Astrocyte (in vitro differentiated cells and primary cell): ENCODE data around the gene EFS. TPM values are rescaled to one million over a fixed set of nuclear protein-coding genes. Genes with fewer than 3 reads are reported as not detected.

Source experiments
- DNase-seq: peaks from one replicate; pipeline ENCODE4 v3.0.0-alpha.2; 2010; ENCODE audit warnings: low read depth
- FAIRE-seq: peaks from 2 replicates; lab custom pipeline; 2011; peaks lifted over from hg19 to GRCh38; lab: Jason Lieb, UNC
- H2AFZ ChIP-seq: 2 replicates; pipeline ENCODE4 v1.6.0; 2012; ENCODE audit warnings: low read depth, low read length, inconsistent platforms
- H3K27ac ChIP-seq: 2 replicates; pipeline ENCODE4 v1.5.1; 2011; ENCODE audit warnings: low read depth, low read length, inconsistent platforms
- H3K27me3 ChIP-seq: 2 replicates; pipeline ENCODE4 v1.6.0; 2011; ENCODE audit warnings: low read length, inconsistent platforms; ENCODE audit not compliant: insufficient read depth
- H3K36me3 ChIP-seq: 2 replicates; pipeline ENCODE4 v1.5.1; 2011; ENCODE audit warnings: low read length, inconsistent platforms; ENCODE audit not compliant: insufficient read depth
- H3K4me1 ChIP-seq: 2 replicates; pipeline ENCODE4 v1.5.1; 2011; ENCODE audit warnings: low read length, inconsistent platforms; ENCODE audit not compliant: insufficient read depth
- H3K4me2 ChIP-seq: 2 replicates; pipeline ENCODE4 v1.6.0; 2012; ENCODE audit warnings: low read length, inconsistent platforms
- H3K4me3 ChIP-seq: 2 replicates; pipeline ENCODE4 v1.5.1; 2011; ENCODE audit warnings: low read depth, mild to moderate bottlenecking, low read length, inconsistent platforms; ENCODE audit not compliant: insufficient read depth
- H3K79me2 ChIP-seq: 2 replicates; pipeline ENCODE4 v1.6.0; 2012; ENCODE audit warnings: mild to moderate bottlenecking, low read length, inconsistent platforms; ENCODE audit not compliant: insufficient read depth
- H3K9ac ChIP-seq: 2 replicates; pipeline ENCODE4 v1.6.0; 2012; ENCODE audit warnings: mild to moderate bottlenecking, low read length, inconsistent platforms
- H3K9me3 ChIP-seq: 2 replicates; pipeline ENCODE4 v1.5.1; 2012; ENCODE audit warnings: low read depth, mild to moderate bottlenecking, low read length, inconsistent platforms; ENCODE audit not compliant: insufficient read depth
- H4K20me1 ChIP-seq: 2 replicates; pipeline ENCODE4 v1.6.0; 2012; ENCODE audit warnings: low read length, inconsistent platforms; ENCODE audit not compliant: insufficient read depth
- H3K27ac Mint-ChIP-seq: one replicate; pipeline ENCODE4 v1.8.0; 2021; ENCODE audit warnings: mild to moderate bottlenecking, mixed read lengths; ENCODE audit not compliant: unreplicated experiment
- H3K27me3 Mint-ChIP-seq: one replicate; pipeline ENCODE4 v1.8.0; 2021; ENCODE audit warnings: low read depth, mixed read lengths; ENCODE audit not compliant: unreplicated experiment
- H3K36me3 Mint-ChIP-seq: one replicate; pipeline ENCODE4 v1.8.0; 2021; ENCODE audit warnings: low read depth, mixed read lengths; ENCODE audit not compliant: unreplicated experiment
- H3K4me1 Mint-ChIP-seq: one replicate; pipeline ENCODE4 v1.8.0; 2021; ENCODE audit warnings: low read depth, mixed read lengths; ENCODE audit not compliant: unreplicated experiment
- H3K4me3 Mint-ChIP-seq: one replicate; pipeline ENCODE4 v1.8.0; 2021; ENCODE audit warnings: mild to moderate bottlenecking, moderate library complexity, mixed read lengths; ENCODE audit not compliant: unreplicated experiment
- H3K9me3 Mint-ChIP-seq: one replicate; pipeline ENCODE4 v1.8.0; 2021; ENCODE audit warnings: mild to moderate bottlenecking, mixed read lengths; ENCODE audit not compliant: unreplicated experiment
- EZH2 ChIP-seq: IDR thresholded peaks from 2 replicates; pipeline ENCODE4 v1.6.1; 2012; ENCODE audit warnings: mild to moderate bottlenecking, low read length, inconsistent platforms; ENCODE audit not compliant: insufficient read depth
- total RNA-seq: library from RNA; stranded (reverse); gene quantifications from 2 replicates; pipeline ENCODE4 v1.2.1, GENCODE V29; 2021
- TF ChIP-seq, protein P1 (sequence below): IDR thresholded peaks from 2 replicates; pipeline ENCODE4 v1.5.1; 2011; ENCODE audit warnings: low read depth, mild to moderate bottlenecking, inconsistent platforms, low read length, moderate library complexity; ENCODE audit not compliant: insufficient read depth

Gene EFS
- total RNA-seq, 1 donor from 2014 or later = 6.5 TPM

DNA sequence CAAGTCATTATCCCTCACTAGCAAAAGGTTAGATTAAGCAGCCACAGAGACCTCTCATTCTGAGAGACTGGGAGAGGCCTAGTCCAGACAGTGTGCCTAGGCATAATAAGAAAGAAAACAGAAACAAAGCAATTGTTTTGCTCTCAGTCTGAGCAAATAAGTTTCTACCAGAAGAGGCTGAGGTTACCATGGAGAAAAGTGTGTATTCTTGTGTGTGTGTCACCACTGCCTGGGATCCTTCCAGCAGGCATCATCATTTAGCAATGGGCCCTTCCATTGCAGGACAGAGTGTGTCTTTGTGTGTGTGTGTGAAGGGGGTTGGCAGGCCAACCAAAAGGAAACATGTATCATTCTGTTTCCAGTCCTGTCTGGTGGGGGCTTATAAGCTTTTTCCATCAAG is 3.7 kb downstream of the EFS start:
- TF ChIP-seq, protein P1, sequence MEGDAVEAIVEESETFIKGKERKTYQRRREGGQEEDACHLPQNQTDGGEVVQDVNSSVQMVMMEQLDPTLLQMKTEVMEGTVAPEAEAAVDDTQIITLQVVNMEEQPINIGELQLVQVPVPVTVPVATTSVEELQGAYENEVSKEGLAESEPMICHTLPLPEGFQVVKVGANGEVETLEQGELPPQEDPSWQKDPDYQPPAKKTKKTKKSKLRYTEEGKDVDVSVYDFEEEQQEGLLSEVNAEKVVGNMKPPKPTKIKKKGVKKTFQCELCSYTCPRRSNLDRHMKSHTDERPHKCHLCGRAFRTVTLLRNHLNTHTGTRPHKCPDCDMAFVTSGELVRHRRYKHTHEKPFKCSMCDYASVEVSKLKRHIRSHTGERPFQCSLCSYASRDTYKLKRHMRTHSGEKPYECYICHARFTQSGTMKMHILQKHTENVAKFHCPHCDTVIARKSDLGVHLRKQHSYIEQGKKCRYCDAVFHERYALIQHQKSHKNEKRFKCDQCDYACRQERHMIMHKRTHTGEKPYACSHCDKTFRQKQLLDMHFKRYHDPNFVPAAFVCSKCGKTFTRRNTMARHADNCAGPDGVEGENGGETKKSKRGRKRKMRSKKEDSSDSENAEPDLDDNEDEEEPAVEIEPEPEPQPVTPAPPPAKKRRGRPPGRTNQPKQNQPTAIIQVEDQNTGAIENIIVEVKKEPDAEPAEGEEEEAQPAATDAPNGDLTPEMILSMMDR = no peak
- TF ChIP-seq EZH2 = no peak
- Histone ChIP-seq H3K4me2 (no peak overlapping the region), H3K36me3 (peaks cover 3% of the 10 kb centered on the region), H3K9me3 (no peaks in the 10 kb centered on the region), H3K4me3 (no peak overlapping the region), H3K27ac (peak overlapping the region; percentile 22), H3K9ac (peak overlapping the region; percentile 47), H3K4me1 (peaks cover 14% of the 10 kb centered on the region), H3K27me3 (no peaks in the 10 kb centered on the region), H2AFZ (no peak overlapping the region), H3K79me2 (peaks cover 15% of the 10 kb centered on the region), H4K20me1 (peaks cover 5% of the 10 kb centered on the region)
- Mint-ChIP-seq H3K36me3 (peaks cover 1% of the 10 kb centered on the region), H3K4me1 (no peaks in the 10 kb centered on the region), H3K9me3 (no peaks in the 10 kb centered on the region), H3K4me3 (no peak overlapping the region), H3K27ac (peak overlapping the region; percentile 54), H3K27me3 (peaks cover 12% of the 10 kb centered on the region)
- FAIRE-seq = no peak
- DNase-seq = peak; percentile 43

GRCh38 chr14:23360496-23360895 is 4.5 kb downstream of the EFS start:
- no peak overlapping the region for H3K9ac ChIP-seq
- peak overlapping the region; percentile 8 for H3K27ac ChIP-seq
- Mint-ChIP-seq H3K4me1 (no peaks in the 10 kb centered on the region), H3K36me3 (peaks cover 1% of the 10 kb centered on the region), H3K27me3 (peaks cover 12% of the 10 kb centered on the region), H3K9me3 (no peaks in the 10 kb centered on the region), H3K27ac (no peak overlapping the region), H3K4me3 (no peak overlapping the region)
- H3K27me3 ChIP-seq = peaks cover 2% of the 10 kb centered on the region
- no peak for FAIRE-seq
- H3K4me1 ChIP-seq = peaks cover 10% of the 10 kb centered on the region
- TF ChIP-seq, protein P1 = no peak
- TF ChIP-seq EZH2 = no peak
- no peak overlapping the region for H3K4me2 ChIP-seq
- H3K36me3 ChIP-seq = peaks cover 3% of the 10 kb centered on the region
- no peak for DNase-seq
- no peak overlapping the region for H3K4me3 ChIP-seq
- peaks cover 5% of the 10 kb centered on the region for H4K20me1 ChIP-seq
- H2AFZ ChIP-seq = no peak overlapping the region
- no peaks in the 10 kb centered on the region for H3K9me3 ChIP-seq
- peaks cover 15% of the 10 kb centered on the region for H3K79me2 ChIP-seq

- Histone ChIP-seq H3K4me1 (peaks cover 10% of the 10 kb centered on the region), H3K4me2 (no peak overlapping the region), H3K27ac (no peak overlapping the region), H3K9ac (no peak overlapping the region), H3K27me3 (peaks cover 2% of the 10 kb centered on the region), H3K9me3 (no peaks in the 10 kb centered on the region), H3K36me3 (peaks cover 3% of the 10 kb centered on the region), H2AFZ (no peak overlapping the region), H3K79me2 (peaks cover 13% of the 10 kb centered on the region), H4K20me1 (peaks cover 5% of the 10 kb centered on the region), H3K4me3 (no peak overlapping the region)
- no peak overlapping the region for H3K4me3 Mint-ChIP-seq
- TF ChIP-seq EZH2 = no peak
- TF ChIP-seq, protein P1 = no peak
- no peak overlapping the region for H3K27ac Mint-ChIP-seq
- DNase-seq = no peak
- H3K9me3 Mint-ChIP-seq = no peaks in the 10 kb centered on the region
- no peak for FAIRE-seq
- no peaks in the 10 kb centered on the region for H3K4me1 Mint-ChIP-seq
- H3K27me3 Mint-ChIP-seq = peaks cover 16% of the 10 kb centered on the region
- H3K36me3 Mint-ChIP-seq = peaks cover 3% of the 10 kb centered on the region
Observed at GRCh38 chr14:23359722-23360447, 5.1 kb downstream of the EFS start.
